DMS114 treated with DMSO at 0.1 percent for 48 hours (cell line): ENCODE data around the gene SORL1.
"Not testable (repeated sequence)": the region's sequence is repeated elsewhere in the genome, so short reads cannot be mapped to it uniquely, and the experiment has no call there.

Source experiments
- DNase-seq: peaks from one replicate; lab custom pipeline; 2025; ENCODE audit not compliant: unreplicated experiment; lab: John Stamatoyannopoulos, UW

SORL1 gene

GRCh38 chr11:121451986-121452608, at the start of gene SORL1:
Gene SORL1 (plus strand): TSS chr11:121452314. CDS start chr11:121452332, 18 bp downstream.
- DNase-seq = no peak

- no peak for DNase-seq
Measured at GRCh38 chr11:121405646-121406045, 46.5 kb upstream of the SORL1 start.

- no peak for DNase-seq
Measured at GRCh38 chr11:121406291-121406690, 45.8 kb upstream of the SORL1 start.

GRCh38 chr11:121408830-121409229, 43.3 kb upstream of the SORL1 start:
- no peak for DNase-seq

- not testable (repeated sequence) for DNase-seq
Measured at GRCh38 chr11:121410041-121410440, 42.1 kb upstream of the SORL1 start.

- not testable (repeated sequence) for DNase-seq
Measured at GRCh38 chr11:121411330-121411729, 40.8 kb upstream of the SORL1 start.

GRCh38 chr11:121412000-121412587, 40.0 kb upstream of the SORL1 start:
- no peak for DNase-seq

- no peak for DNase-seq
Measured at GRCh38 chr11:121412711-121413415, 39.3 kb upstream of the SORL1 start.

- no peak for DNase-seq
Measured at GRCh38 chr11:121414141-121414913, 37.8 kb upstream of the SORL1 start.

- no peak for DNase-seq
Measured at GRCh38 chr11:121415856-121416255, 36.3 kb upstream of the SORL1 start.

- DNase-seq = no peak
Measured at GRCh38 chr11:121417055-121417551, 35.0 kb upstream of the SORL1 start.

GRCh38 chr11:121417607-121418006, 34.5 kb upstream of the SORL1 start:
- no peak for DNase-seq

- no peak for DNase-seq
Measured at GRCh38 chr11:121418625-121419114, 33.4 kb upstream of the SORL1 start.

GRCh38 chr11:121419836-121420235, 32.3 kb upstream of the SORL1 start:
- DNase-seq = no peak

GRCh38 chr11:121420398-121420797, 31.7 kb upstream of the SORL1 start:
- DNase-seq = no peak

GRCh38 chr11:121421149-121421901, 30.8 kb upstream of the SORL1 start:
- DNase-seq = no peak

- no peak for DNase-seq
Measured at GRCh38 chr11:121422675-121423074, 29.4 kb upstream of the SORL1 start.

GRCh38 chr11:121425828-121426227, 26.3 kb upstream of the SORL1 start:
- DNase-seq = no peak

GRCh38 chr11:121426476-121427399, 25.4 kb upstream of the SORL1 start:
- DNase-seq = no peak

GRCh38 chr11:121427400-121427744, 24.7 kb upstream of the SORL1 start:
- DNase-seq = no peak
